Left renal pelvis (tissue), 4 donors: Measurements from ENCODE around the gene RASSF1. TPM values are rescaled to one million over a fixed set of nuclear protein-coding genes. Genes with fewer than 3 reads are reported as not detected.

Experiments
- DNase-seq, 4 donors: peaks; one replicate each; pipeline ENCODE4 v3.0.0-alpha.2; 2013; ENCODE audit warnings: low read depth in 4 of 4, low spot score in 3 of 4
- polyA plus RNA-seq, 4 donors: library from polyadenylated mRNA; unstranded; fragments of 120-200 nt; gene quantifications; one replicate each; pipeline ENCODE4 v1.2.1, GENCODE V29; 2013; ENCODE audit not compliant: insufficient read length in 4 of 4

Gene RASSF1, protein sequence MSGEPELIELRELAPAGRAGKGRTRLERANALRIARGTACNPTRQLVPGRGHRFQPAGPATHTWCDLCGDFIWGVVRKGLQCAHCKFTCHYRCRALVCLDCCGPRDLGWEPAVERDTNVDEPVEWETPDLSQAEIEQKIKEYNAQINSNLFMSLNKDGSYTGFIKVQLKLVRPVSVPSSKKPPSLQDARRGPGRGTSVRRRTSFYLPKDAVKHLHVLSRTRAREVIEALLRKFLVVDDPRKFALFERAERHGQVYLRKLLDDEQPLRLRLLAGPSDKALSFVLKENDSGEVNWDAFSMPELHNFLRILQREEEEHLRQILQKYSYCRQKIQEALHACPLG
- 10 to 100 TPM; 15.7 to 36.9 (median 21.0) TPM for polyA plus RNA-seq

GRCh38 chr3:50340448-50341329 lies at the start of gene RASSF1:
TSS of gene RASSF1 (minus strand) at chr3:50340836. CDS start at chr3:50340805, 31 bp downstream.
- no peak for DNase-seq

DNA sequence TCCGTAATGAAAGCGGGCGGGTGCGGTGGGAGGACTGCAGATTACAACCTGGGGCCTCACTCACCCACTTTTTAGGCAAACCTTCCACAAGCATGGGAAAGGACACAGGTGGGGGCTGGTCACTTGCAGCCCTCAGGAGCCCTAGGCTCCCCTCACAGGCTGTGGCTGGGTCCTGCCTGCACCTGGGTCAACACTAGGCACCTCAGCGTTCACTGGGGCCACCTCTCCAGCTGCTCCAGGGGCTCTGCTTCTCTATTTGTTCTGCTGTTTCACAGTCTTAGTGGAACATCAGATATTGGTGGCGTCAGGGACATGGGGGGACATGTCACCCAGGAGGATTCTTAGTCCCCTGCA lies 48.8 kb upstream of the RASSF1 start:
- DNase-seq = no peak

DNA sequence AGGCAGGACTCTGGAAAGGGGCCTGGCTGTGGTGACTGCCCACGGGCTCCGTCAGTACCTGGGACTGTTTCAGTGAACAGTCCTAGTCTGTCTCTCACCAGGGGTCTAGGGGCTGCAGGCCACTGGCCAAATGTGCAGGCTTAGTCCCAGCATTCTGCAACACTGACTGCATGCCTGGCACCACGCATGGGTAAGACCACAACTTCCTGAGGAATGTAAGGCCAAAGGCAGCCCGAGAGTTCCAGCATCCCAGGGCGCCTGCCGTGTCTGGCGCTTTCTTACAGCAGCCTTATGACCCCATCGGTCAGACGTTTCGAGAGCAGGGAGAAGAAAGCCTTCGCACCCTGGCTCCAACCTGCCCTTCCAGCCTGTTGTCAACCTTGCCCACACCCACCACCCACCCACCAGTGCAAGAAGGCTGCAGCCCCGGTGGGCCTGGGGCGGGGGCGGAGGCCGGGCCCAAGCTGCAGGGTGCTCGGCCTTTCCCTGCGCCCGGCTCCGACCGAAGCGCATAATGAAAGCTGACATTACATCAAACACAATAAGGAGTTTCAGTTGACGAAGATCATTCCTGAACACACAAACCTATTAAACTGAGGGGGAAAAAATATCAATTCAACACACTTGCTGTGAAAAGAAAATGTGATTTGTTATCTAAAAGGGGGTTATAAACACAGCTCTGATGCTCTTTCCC lies 48.2 kb upstream of the RASSF1 start:
- DNase-seq = no peak

GRCh38 chr3:50388016-50388719 lies 47.5 kb upstream of the RASSF1 start:
- no peak for DNase-seq

- no peak for DNase-seq
Measured at GRCh38 chr3:50385754-50386153, 45.1 kb upstream of the RASSF1 start.

DNA sequence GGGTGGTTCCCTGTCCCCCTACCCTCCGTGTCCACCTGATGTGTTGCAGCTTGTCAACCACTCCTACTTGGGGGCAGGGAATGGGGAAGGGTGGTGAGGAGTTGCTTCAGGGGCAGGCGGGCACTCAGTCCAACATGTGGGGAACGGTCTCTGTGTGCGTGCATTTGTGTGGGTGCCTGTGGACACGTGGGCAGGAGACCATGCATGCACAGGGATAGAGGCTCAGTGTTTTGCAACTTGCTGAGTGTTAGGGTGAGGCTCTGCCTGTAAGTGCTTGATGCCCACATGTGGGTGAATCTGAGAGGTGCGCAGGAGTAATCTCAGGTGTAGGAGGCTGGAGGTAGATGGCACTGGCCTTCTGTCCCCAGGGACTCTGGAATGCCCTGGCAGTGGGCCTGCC lies 43.1 kb upstream of the RASSF1 start:
- no peak for DNase-seq

- DNase-seq = no peak
Measured at GRCh38 chr3:50382722-50383121, 42.1 kb upstream of the RASSF1 start.

GRCh38 chr3:50381383-50381782 lies 40.7 kb upstream of the RASSF1 start:
- no peak for DNase-seq

GRCh38 chr3:50380405-50381085 lies 39.9 kb upstream of the RASSF1 start:
- no peak for DNase-seq

DNA sequence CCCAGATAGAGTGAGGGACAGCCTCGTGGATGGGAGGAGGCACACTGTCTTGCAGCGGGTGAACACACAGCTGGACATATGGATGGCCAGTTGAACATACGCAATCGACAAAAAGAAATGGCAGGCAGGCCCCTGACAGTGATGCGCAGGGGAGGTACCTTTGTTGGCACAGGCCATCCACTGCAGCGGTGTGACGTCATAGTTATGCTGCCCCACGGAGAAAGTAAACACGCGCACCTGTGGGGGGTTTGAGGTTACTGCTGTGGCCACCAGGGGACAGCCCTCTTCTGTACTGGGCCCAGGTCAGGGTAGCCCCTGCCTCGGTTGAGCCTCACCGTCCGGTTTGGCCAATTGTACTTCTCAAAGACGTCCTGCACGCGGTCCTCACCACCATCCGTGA lies 38.1 kb upstream of the RASSF1 start:
- no peak for DNase-seq

DNA sequence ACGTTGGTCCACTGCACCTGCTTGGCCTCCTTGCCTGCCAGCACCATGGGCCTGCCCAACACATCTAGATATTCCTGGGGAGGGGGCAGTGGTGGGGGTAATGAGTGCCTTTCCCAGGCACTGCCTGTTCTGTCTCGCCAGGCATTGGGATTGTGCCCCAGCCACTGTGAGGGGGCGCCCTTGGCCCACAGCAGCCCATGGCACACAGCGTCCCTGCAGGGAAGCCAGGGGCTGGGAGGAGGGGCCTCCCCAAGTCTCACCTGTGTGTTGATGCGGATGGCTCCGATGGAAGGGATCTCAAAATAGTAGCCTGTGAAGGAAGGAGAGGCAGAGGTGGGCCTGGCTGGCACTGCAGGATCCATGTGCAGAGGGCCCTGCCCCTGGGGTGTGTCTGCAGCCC lies 37.4 kb upstream of the RASSF1 start:
- no peak for DNase-seq

- no peak for DNase-seq
Measured at GRCh38 chr3:50375258-50375931, 34.8 kb upstream of the RASSF1 start.

DNA sequence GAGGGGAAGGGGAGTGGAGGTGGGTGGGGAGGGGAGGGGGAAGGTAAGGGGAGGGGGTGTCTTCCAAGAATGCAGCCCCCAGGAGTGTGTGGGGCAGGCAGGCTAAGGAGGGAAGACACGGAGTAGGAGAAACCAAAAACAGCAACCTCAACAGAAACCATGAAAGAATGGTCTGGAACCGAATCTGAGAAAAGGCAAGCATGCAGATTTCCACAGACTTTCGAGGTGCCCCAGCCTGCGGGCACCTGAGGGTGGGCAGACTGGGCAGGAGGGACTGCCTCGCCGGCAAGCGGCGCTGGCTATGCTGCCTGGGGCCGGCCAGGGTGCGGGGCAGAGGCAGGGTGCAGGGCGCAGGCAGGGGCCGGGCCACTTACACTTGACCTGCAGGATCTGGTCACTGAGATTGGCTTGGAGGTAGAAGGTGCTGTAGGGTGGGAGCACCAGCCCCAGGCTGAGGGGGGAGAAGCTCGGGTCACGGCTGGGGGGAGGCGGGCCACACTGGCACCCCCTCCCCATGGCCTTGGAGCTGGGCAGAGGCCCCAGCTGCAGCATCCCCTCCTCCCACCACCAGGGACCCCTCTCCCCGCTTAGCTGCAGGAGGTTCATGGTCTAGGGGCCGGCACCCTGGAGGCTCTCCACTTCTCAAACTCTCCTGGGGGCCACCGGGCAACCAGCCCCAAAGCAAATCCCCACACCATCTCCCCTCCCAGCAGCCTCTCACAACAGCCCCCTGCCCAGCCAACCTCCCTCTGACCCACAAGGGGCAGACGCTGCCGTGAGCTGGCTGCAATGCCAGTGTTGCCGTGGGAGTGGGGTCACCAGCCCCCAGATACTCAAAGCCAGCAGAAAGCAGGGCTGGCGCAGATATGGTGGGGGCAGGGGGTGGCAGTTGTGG lies 34.0 kb upstream of the RASSF1 start:
- no peak for DNase-seq

GRCh38 chr3:50373146-50374051 lies 32.8 kb upstream of the RASSF1 start:
- no peak for DNase-seq

DNA sequence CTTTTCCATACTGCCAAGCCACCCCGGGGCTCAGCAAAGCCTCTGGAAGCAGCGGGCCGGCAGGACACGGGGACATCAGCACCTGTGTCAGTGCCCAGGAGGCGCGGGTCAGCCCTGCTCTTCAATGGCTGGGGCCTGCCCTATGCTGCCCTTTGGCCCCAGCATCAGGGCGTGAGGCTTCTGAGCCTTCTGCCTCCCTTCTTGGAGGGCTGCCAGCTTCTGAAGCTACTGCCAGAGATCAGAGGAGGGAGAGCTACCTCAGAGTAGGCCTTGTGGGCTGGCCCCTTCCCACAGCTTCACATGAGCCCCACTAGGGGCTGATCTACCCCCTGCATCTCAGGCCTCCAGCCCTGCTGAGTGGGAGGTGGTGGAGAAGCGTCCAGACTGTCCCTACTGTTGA lies 31.7 kb upstream of the RASSF1 start:
- DNase-seq = no peak

- no peak for DNase-seq
Measured at GRCh38 chr3:50371133-50371685, 30.6 kb upstream of the RASSF1 start.

DNA sequence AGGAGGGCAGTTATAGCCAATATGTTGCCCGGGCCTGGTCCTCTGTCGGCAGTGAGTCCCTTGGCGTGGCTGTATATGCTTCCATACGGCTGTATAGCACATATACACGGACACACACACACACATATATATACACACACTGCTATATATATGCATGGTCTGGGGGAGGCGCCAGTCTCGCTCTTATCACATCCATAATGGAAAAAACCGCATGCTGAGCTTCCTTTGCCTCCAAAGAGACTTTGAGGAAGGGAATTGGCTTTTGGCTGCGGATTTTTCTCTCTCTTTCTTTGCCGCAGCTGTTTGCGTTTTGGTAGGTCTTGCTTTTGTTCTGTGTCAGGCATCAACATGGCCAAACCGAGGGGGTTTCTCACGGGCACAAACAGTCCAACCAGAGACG lies 30.0 kb upstream of the RASSF1 start:
- no peak for DNase-seq
